Loucy (cell line): ENCODE results near the gene RAI14.

ENCODE experiments used
- H2AFZ ChIP-seq: fragments of 200-600 bp; sonication (generic); 2 replicates; pipeline ENCODE4 v1.6.0; 2016; ENCODE audit warnings: antibody characterized with exemption, mild to moderate bottlenecking, low read length, moderate library complexity
- H3F3A ChIP-seq: fragments of 200-600 bp; 2 replicates; pipeline ENCODE4 v1.6.0; 2016; ENCODE audit warnings: antibody characterized with exemption, low read depth, mild to moderate bottlenecking
- H3K27me3 ChIP-seq: fragments of 200-600 bp; sonication (generic); 2 replicates; pipeline ENCODE4 v1.6.1; 2014; ENCODE audit warnings: low read length, mild to moderate bottlenecking; ENCODE audit not compliant: insufficient read depth, poor library complexity, severe bottlenecking
- H3K36me3 ChIP-seq: fragments of 200-600 bp; sonication (generic); 2 replicates; pipeline ENCODE4 v1.6.1; 2016; ENCODE audit warnings: low read length; ENCODE audit not compliant: insufficient read depth
- H3K4me1 ChIP-seq: fragments of 200-600 bp; sonication (generic); 2 replicates; pipeline ENCODE4 v1.5.1; 2014; ENCODE audit warnings: low read length, mild to moderate bottlenecking; ENCODE audit not compliant: insufficient read depth, poor library complexity, severe bottlenecking
- H3K4me2 ChIP-seq: fragments of 200-600 bp; sonication (generic); 2 replicates; pipeline ENCODE4 v1.6.0; 2014; ENCODE audit warnings: antibody characterized with exemption, low read length, low read depth, mild to moderate bottlenecking; ENCODE audit not compliant: poor library complexity, severe bottlenecking
- H3K4me3 ChIP-seq: fragments of 200-600 bp; sonication (generic); 2 replicates; pipeline ENCODE4 v1.5.1; 2014; ENCODE audit warnings: low read length, mild to moderate bottlenecking, mixed read lengths; ENCODE audit not compliant: poor library complexity, severe bottlenecking
- H3K79me2 ChIP-seq: fragments of 200-600 bp; sonication (generic); 2 replicates; pipeline ENCODE4 v1.6.1; 2014; ENCODE audit warnings: low read length; ENCODE audit not compliant: insufficient read depth
- H3K9ac ChIP-seq: fragments of 200-600 bp; sonication (generic); 2 replicates; pipeline ENCODE4 v1.6.0; 2014; ENCODE audit warnings: mild to moderate bottlenecking, low read depth, low read length, moderate library complexity; ENCODE audit not compliant: poor library complexity, severe bottlenecking
- H3K9me2 ChIP-seq: fragments of 200-600 bp; sonication (generic); replicated peaks from 2 replicates; pipeline ENCODE4 v1.6.1; 2016; ENCODE audit warnings: low read depth, low read length, mixed read lengths
- H3K9me3 ChIP-seq: fragments of 200-600 bp; sonication (generic); 2 replicates; pipeline ENCODE4 v1.6.1; 2014; ENCODE audit warnings: mild to moderate bottlenecking, antibody characterized with exemption, low read length, low read depth; ENCODE audit not compliant: insufficient read depth
- H4K20me1 ChIP-seq: fragments of 200-600 bp; sonication (generic); 2 replicates; pipeline ENCODE4 v1.6.0; 2014; ENCODE audit warnings: antibody characterized with exemption, low read length, mild to moderate bottlenecking; ENCODE audit not compliant: insufficient read depth, poor library complexity, severe bottlenecking
- EZH2phosphoT487 ChIP-seq: fragments of 200-600 bp; IDR thresholded peaks from 2 replicates; pipeline ENCODE4 v1.6.1; 2018; ENCODE audit warnings: antibody characterized with exemption, mild to moderate bottlenecking, moderate library complexity, borderline replicate concordance
- TF ChIP-seq, protein P1 (sequence below): fragments of 200-600 bp; sonication (generic); conservative IDR thresholded peaks from 2 replicates; pipeline ENCODE4 v1.5.1; 2014; ENCODE audit warnings: mild to moderate bottlenecking, antibody characterized with exemption, low read length

RAI14 gene

GRCh38 chr5:34621277-34622097, 34.6 kb upstream of the RAI14 start:
- Histone ChIP-seq H3K9me2 (no peaks in the 10 kb centered on the region), H3K4me1 (no peaks in the 10 kb centered on the region), H2AFZ (no peak overlapping the region), H3K9me3 (no peaks in the 10 kb centered on the region), H3K27me3 (no peaks in the 10 kb centered on the region), H3F3A (no peaks in the 10 kb centered on the region), H3K9ac (no peak overlapping the region), H3K4me2 (no peak overlapping the region), H3K4me3 (no peak overlapping the region), H3K79me2 (no peaks in the 10 kb centered on the region), H4K20me1 (no peaks in the 10 kb centered on the region), H3K36me3 (no peaks in the 10 kb centered on the region)
- no peak for TF ChIP-seq EZH2phosphoT487
- TF ChIP-seq, protein P1, sequence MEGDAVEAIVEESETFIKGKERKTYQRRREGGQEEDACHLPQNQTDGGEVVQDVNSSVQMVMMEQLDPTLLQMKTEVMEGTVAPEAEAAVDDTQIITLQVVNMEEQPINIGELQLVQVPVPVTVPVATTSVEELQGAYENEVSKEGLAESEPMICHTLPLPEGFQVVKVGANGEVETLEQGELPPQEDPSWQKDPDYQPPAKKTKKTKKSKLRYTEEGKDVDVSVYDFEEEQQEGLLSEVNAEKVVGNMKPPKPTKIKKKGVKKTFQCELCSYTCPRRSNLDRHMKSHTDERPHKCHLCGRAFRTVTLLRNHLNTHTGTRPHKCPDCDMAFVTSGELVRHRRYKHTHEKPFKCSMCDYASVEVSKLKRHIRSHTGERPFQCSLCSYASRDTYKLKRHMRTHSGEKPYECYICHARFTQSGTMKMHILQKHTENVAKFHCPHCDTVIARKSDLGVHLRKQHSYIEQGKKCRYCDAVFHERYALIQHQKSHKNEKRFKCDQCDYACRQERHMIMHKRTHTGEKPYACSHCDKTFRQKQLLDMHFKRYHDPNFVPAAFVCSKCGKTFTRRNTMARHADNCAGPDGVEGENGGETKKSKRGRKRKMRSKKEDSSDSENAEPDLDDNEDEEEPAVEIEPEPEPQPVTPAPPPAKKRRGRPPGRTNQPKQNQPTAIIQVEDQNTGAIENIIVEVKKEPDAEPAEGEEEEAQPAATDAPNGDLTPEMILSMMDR, result no peak

DNA sequence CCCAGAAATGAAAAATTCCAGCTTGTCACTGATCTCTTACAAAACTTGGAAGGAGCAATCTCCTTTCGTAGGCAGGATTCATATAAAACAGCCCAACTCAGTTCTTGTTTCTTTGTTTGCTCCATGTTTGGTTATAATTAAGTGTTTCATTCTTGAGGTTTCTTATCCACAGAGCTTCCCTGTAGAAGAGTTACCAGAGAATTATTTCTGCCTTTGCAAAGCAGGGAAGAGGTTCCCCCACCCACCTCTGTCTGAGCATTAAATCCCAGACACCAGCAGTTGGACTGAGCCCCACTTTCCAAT, 34.1 kb upstream of the RAI14 start:
- Histone ChIP-seq H3K4me2 (no peak overlapping the region), H3K79me2 (no peaks in the 10 kb centered on the region), H3K27me3 (no peaks in the 10 kb centered on the region), H4K20me1 (no peaks in the 10 kb centered on the region), H3K9me3 (no peaks in the 10 kb centered on the region), H3F3A (no peaks in the 10 kb centered on the region), H3K9ac (no peak overlapping the region), H3K36me3 (no peaks in the 10 kb centered on the region), H3K4me1 (no peaks in the 10 kb centered on the region), H3K4me3 (no peak overlapping the region), H2AFZ (no peak overlapping the region), H3K9me2 (no peaks in the 10 kb centered on the region)
- TF ChIP-seq, protein P1, result no peak
- TF ChIP-seq EZH2phosphoT487, result no peak

DNA sequence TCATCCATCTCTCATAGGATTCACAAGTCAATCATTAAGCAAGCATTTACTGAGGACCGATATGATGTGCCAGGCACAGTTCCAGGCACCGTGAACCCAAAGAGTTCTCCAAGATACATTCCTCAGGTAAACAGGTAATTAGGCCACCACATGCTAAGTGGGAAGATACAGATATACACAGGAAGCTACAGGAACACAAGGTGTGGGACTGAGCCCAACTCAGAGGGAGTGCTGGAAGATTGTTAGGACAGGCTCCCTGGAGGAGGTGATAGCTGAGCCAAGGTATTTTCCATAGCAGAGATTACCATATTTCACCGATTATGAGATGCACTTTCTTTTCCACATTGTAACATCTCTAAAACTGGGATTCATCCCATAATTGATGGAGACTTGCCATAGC, 31.4 kb upstream of the RAI14 start:
- H3K4me2 ChIP-seq, result no peak overlapping the region
- H3K36me3 ChIP-seq, result no peaks in the 10 kb centered on the region
- no peaks in the 10 kb centered on the region for H4K20me1 ChIP-seq
- H3K79me2 ChIP-seq, result no peaks in the 10 kb centered on the region
- H3K4me3 ChIP-seq, result no peak overlapping the region
- H3F3A ChIP-seq, result no peaks in the 10 kb centered on the region
- TF ChIP-seq, protein P1, result no peak
- TF ChIP-seq EZH2phosphoT487, result no peak
- peaks cover 10% of the 10 kb centered on the region for H3K4me1 ChIP-seq
- no peaks in the 10 kb centered on the region for H3K9me3 ChIP-seq
- no peak overlapping the region for H3K9ac ChIP-seq
- no peaks in the 10 kb centered on the region for H3K27me3 ChIP-seq
- H2AFZ ChIP-seq, result no peak overlapping the region
- no peaks in the 10 kb centered on the region for H3K9me2 ChIP-seq
